Measurements from ENCODE around the gene EIF3A.
"Not testable (repeated sequence)": the region's sequence is repeated elsewhere in the genome, so short reads cannot be mapped to it uniquely, and the experiment has no call there.

Gene EIF3A

DNA sequence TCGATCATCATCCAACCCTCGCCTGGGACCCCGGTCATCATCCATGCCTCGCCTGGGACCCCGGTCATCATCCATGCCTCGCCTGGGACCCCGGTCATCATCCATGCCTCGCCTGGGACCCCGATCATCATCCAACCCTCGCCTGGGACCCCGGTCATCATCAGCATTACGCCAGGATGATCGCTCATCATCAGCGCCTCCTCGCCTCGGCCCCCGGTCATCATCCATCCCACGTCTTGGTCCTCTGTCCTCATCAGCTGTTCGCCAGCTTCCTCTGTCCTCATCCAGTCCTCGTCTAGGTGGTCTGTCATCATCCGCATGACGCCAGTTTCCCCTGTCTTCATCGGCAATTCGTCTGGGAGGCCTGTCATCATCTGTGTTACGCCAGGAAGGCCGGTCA is 38.4 kb downstream of the EIF3A start:
- no peak for DNase-seq

GRCh38 chr10:119041326-119041725 is 39.3 kb downstream of the EIF3A start:
- no peak for DNase-seq

GRCh38 chr10:119039161-119039560 is 41.5 kb downstream of the EIF3A start:
- no peak for DNase-seq

GRCh38 chr10:119031496-119032059 is 49.0 kb downstream of the EIF3A start:
- no peak for DNase-seq

DNA sequence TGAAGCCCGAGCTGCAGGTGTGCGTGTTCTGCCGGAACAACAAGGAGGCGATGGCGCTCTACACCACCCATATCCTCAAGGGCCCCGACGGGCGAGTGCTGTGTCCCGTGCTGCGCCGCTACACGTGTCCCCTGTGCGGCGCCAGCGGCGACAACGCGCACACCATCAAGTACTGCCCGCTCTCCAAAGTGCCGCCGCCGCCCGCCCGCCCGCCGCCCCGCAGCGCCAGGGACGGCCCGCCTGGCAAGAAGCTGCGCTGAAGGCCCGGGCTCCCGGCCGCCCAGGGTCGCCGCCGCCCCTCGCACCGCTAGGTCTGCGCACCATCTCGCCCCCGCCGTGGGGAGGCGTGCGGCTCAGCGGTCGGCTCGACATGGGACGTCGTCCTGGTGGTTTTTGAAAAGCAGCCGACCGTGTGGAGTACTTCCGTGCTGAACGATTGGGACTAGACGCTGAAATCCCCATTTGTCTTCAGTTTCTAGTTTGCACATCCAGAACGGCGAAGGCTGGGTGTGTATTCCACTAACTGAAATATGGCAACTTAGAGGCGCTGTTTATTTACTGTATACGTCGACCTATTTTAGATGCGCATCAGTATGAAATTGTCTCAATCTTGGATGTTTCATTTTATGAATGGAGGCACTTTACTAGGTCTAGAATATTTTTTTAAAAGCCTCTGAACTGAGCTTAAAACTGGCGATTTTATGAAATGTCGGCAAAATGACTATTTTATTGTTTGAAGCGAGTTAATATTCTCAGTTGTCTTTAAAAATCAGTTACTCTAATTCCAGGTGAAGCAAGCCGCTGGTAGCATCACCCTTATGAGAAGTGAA is 50.0 kb downstream of the EIF3A start:
- DNase-seq, result peak in 4 of 5 donors; percentile 30 to 74 (median 40)

- peak in 1 of 5 donors; percentile 14 for DNase-seq
Measured at GRCh38 chr10:119029613-119030420, 50.8 kb downstream of the EIF3A start, which contains the start of gene NANOS1. NANOS1 (plus strand) TSS chr10:119029714; CDS start chr10:119029802, 88 bp downstream.

- peak; percentile 66 to 83 (median 68) for DNase-seq
Measured at GRCh38 chr10:119028900-119029612, 51.6 kb downstream of the EIF3A start.

DNA sequence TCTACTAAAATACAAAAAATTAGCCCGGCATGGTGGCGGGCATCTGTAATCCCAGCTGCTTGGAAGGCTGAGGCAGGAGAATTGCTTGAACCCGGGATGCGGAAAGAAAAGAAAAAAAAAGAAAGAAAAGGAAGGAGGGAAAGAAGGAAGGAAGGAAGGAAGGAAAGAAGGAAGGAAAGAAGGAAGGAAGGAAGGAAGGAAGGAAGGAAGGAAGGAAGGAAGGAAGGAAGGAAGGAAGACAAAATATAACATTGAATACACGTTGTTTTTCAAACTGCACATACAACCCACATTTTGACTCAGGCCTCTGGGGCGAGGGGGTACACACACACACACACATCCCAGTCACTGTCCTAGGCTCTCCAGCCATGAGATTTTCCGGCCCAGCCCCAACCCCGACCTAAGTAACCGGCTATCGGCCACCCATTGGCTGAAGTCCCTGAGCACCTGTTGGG is 52.1 kb downstream of the EIF3A start:
- DNase-seq, result not testable (repeated sequence)

GRCh38 chr10:119026301-119027110 is 54.1 kb downstream of the EIF3A start:
- DNase-seq, result no peak

GRCh38 chr10:119025776-119026175 is 54.8 kb downstream of the EIF3A start:
- no peak for DNase-seq

DNA sequence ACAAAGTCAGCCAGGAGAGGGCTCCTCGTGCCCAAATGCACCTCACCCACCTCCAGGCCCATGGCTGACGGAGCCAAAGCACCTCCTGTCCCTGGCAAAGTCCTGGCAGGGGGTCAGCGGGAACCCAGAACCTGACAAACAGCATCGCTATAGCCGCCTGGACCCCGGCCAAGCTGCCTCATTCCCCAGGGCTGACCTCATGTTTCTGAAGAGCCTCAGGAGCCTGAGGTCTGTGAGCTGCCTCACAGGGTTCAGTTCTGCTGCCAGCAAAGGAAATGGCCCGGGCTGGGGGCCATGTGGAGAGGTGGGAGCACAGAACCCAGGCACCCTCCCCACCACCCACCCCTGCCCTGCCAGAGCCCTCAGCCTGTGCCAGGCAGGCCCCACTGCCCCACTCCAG is 55.3 kb downstream of the EIF3A start:
- no peak for DNase-seq

GRCh38 chr10:119024882-119025281 is 55.7 kb downstream of the EIF3A start:
- no peak for DNase-seq

DNA sequence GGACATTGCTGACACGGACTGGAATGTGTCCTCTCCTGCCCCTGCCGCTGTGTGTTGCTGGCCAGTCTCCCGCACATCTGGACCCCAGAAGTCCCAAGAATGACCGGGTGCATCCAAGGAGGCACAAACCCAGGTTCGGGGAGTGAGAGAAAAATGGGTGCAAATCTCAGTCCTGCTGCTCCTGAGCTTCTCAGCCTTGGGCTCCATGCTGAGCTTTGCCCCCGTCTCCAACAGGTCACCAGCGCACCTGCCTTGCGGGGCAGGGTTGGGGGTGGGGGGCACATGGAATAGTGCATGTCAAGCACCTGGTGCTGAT is 57.1 kb downstream of the EIF3A start:
- DNase-seq, result no peak

GRCh38 chr10:119022846-119023552 is 57.6 kb downstream of the EIF3A start:
- DNase-seq, result no peak

- no peak for DNase-seq
Measured at GRCh38 chr10:119020627-119020946, 60.0 kb downstream of the EIF3A start.

- DNase-seq, result no peak
Measured at GRCh38 chr10:119007211-119007574, 73.4 kb downstream of the EIF3A start.

- DNase-seq, result no peak
Measured at GRCh38 chr10:119006451-119007210, 74.0 kb downstream of the EIF3A start.

DNA sequence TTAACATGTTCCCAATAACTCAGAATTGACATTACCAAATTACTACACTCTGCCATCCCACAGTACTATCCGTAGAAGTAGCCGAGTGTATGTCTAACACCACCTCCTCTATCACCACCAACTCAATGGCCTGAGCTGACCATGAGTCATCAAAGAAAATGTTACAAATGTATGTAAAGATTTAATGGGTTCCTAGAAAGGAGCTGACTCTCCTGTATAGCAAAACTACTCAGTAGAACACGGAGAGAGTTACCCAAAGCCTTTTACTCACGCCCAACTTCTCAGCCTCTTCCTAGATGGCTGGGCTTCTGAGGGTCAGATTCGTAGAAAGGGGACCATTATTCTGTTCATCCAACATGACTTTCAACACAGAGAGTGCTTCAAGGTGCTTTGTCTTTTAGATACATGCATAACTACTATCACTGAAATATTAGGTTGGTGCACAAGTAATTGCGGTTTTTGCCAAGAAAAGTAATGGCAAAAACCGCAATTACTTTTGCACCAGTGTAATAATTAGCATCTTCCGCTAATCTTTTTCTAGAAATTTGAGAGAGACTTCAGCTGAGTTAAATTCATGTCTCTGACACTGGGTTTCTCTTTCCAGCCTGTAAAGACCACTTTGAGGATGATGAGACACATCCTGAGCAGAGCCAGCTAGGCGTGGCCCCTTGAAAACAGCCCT is 75.1 kb downstream of the EIF3A start:
- no peak for DNase-seq

DNA sequence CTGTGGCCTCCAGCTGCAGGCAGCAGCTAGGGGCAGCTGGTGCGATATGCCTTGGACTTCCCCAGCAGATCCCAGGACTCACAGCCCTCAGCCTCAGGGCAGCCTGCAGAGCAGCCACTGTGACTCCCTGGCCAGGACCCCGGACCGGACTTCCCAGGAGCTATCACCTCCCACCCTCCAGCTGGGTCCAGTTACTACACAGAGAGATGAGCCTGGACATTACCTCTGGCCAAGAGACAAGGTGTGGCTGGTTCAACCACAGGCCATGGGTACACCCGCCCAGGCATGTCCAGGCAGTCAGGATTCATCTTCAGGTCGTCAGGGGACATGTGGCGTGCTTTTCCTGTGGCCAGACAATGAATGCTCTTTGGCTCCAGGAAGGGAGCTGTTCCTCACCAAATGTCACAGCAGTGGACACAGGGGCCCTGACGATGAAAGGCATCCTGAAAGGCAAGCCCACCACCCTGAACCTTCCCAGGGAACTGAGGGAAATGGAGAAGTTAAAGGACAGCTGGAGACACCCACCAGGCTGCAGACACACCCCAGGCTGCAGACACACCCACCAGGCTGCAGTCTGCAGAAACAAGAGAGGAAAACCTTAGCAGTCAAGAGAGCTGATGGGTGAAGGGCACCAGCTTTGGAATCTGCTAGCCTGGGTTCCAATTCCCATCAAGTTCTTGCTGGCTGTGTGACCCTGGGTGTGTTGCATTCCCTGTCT is 76.9 kb downstream of the EIF3A start:
- DNase-seq, result no peak

Measured in T-helper 1 cell (primary cell).